ENCODE results near the gene PRPH2. TPM values are rescaled to one million over a fixed set of nuclear protein-coding genes. Genes with fewer than 3 reads are reported as not detected.

The PRPH2 gene
- total RNA-seq, 1 experiment from 2014 or later = not detected

- TF ChIP-seq CTCF (IDR thresholded peaks at IDR 0.05) = no peak
- TF ChIP-seq REST (IDR thresholded peaks at IDR 0.05; ENCODE audit: insufficient read depth in 1 of 2, low read depth in 2 of 2, low read length in 1 of 2) = no peak
- no peak for TF ChIP-seq TCF7L2 (IDR thresholded peaks at IDR 0.05; ENCODE audit: low read depth, low read length)
- Histone ChIP-seq H3K36me3 (ENCODE audit: control insufficient read depth, insufficient read depth, low read length) (no peaks in the 10 kb centered on the region), H3K27ac (ENCODE audit: low read length) (no peak overlapping the region), H3K4me1 (ENCODE audit: control insufficient read depth, insufficient read depth, low read length) (peaks cover 13% of the 10 kb centered on the region), H3K4me3 (ENCODE audit: low read depth in 2 of 2, low read length in 2 of 2) (no peak overlapping the region), H3K27me3 (ENCODE audit: control insufficient read depth, insufficient read depth, low read length) (no peaks in the 10 kb centered on the region), H3K9me3 (ENCODE audit: control insufficient read depth, insufficient read depth, low read depth, low read length) (no peaks in the 10 kb centered on the region)
- no peak for DNase-seq (ENCODE audit: low read depth, low spot score)
- CTCF ChIA-PET = no interaction called here
- no TSS peak for BruUV-seq (replicated peaks)
- POLR2A ChIA-PET = interaction anchor here (0.6 to 0.8 kb wide), 2 partner anchors 18 to 19 kb away, joined by 3 to 19 read pairs; partner anchors contain the start of gene BICRAL
- intact Hi-C loops (cut with micrococcal nuclease; ENCODE audit: unreplicated experiment) (no loop called here), in situ Hi-C loops (cut with HindIII; ENCODE audit: low pct_unique_long_range_greater_than_20kb, low sequenced_read_pairs) (no loop called here)
- no peak for ATAC-seq
These were observed 40.6 kb upstream of the PRPH2 start for GRCh38 chr6:42762950-42763349.

- no peaks in the 10 kb centered on the region for H3K9me3 ChIP-seq (ENCODE audit: control insufficient read depth, insufficient read depth, low read depth, low read length)
- DNase-seq (ENCODE audit: low read depth, low spot score) (no peak), ATAC-seq (no peak)
- H3K36me3 ChIP-seq (ENCODE audit: control insufficient read depth, insufficient read depth, low read length) = no peaks in the 10 kb centered on the region
- peaks cover 13% of the 10 kb centered on the region for H3K4me1 ChIP-seq (ENCODE audit: control insufficient read depth, insufficient read depth, low read length)
- H3K4me3 ChIP-seq (ENCODE audit: low read depth in 2 of 2, low read length in 2 of 2) = no peak overlapping the region
- ChIA-PET CTCF (no interaction called here), POLR2A (interaction anchor here (0.5 to 0.6 kb wide), 5 partner anchors 8 to 337 kb away, joined by 3 to 19 read pairs (median 4); partner anchors contain the start of genes BICRAL and TBCC)
- intact Hi-C loops (cut with micrococcal nuclease; ENCODE audit: unreplicated experiment) = no loop called here
- no peaks in the 10 kb centered on the region for H3K27me3 ChIP-seq (ENCODE audit: control insufficient read depth, insufficient read depth, low read length)
- H3K27ac ChIP-seq (ENCODE audit: low read length) = no peak overlapping the region
- in situ Hi-C loops (cut with HindIII; ENCODE audit: low pct_unique_long_range_greater_than_20kb, low sequenced_read_pairs) = no loop called here
- TF ChIP-seq TCF7L2 (IDR thresholded peaks at IDR 0.05; ENCODE audit: low read depth, low read length) (no peak), CTCF (IDR thresholded peaks at IDR 0.05) (no peak), REST (IDR thresholded peaks at IDR 0.05; ENCODE audit: insufficient read depth in 1 of 2, low read depth in 2 of 2, low read length in 1 of 2) (no peak), SIN3A (IDR thresholded peaks at IDR 0.05; ENCODE audit: borderline replicate concordance, insufficient read depth, low read depth, low read length) (no peak), POLR2AphosphoS5 (IDR thresholded peaks at IDR 0.05; ENCODE audit: low read depth, low read length) (no peak)
- no TSS peak for BruUV-seq (replicated peaks)
These were observed 40.0 kb upstream of the PRPH2 start for GRCh38 chr6:42762426-42762859.

Data from Panc1 (cell line).